ENCODE measurements around the gene MAP6.

GRCh38 chr11:75639762-75640181 is 29.1 kb downstream of the MAP6 start:
- TF ChIP-seq TAF1 (IDR thresholded peaks at IDR 0.05; ENCODE audit: low read depth, low read length): no peak
- TF ChIP-seq POLR2A (IDR thresholded peaks at IDR 0.05; ENCODE audit: low read depth, low read length): no peak

Data from GM12891 (cell line).